Measurements from ENCODE around the gene FAM170B.

The FAM170B gene

DNA sequence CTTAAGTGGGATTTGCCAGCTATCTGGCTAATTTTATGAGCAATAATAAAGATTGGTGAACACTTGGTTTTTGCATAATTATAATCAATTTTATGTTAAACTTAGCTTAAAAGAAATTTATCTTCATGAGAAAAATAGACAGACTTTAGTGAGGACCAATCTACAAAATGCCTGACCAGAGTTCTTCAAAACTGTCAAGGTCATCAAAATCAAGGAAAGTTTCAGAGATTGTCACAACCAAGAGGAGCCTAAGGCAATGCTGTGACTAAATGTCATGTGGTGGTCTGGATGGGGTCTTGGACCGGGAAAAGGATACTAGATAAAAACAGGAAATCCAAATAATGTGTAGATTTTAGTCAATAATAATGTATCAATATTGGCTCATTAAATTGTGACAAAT is 17.7 kb upstream of the FAM170B start:
- no peak for DNase-seq (ENCODE audit: low spot score)

DNA sequence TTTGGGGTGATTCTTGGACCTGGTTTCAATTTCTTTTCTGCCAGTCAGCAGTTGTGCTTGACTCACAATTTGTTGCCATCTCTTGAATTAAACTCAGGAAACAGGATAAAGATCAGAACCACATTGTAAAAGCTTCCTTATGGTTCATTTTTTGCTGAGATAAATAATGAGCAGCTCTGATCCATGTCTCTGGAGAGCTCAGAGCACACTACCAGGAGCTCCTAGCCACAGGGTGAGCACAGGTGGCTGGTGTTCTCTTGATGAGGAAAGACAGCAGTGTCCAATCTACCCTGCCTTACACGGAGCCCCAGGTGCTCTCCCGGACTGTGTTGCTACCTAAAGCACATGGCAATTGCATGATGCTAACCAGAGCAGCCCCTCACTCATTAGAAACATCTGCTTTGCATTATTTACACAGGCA is 17.2 kb upstream of the FAM170B start:
- DNase-seq (ENCODE audit: low spot score) = no peak

DNA sequence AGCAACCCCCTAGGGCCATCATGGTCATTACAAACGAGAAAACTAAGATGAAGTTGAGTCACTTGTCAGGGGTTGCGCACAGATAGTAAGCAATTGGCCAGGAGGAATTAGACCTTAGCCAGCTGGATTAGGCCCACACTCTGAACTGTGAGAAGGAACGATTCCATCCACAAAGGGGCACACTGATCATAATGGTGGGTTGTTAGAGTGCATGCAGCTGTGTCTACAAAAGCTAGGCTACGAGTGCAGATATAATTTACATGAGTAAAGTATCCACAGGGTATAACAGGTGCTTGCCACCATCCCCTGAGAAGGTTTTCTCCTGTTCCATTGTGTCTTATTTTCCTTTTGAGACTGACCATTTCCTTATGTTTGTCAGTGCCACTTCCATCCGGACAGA is 16.6 kb upstream of the FAM170B start:
- DNase-seq (ENCODE audit: low spot score) = no peak

DNA sequence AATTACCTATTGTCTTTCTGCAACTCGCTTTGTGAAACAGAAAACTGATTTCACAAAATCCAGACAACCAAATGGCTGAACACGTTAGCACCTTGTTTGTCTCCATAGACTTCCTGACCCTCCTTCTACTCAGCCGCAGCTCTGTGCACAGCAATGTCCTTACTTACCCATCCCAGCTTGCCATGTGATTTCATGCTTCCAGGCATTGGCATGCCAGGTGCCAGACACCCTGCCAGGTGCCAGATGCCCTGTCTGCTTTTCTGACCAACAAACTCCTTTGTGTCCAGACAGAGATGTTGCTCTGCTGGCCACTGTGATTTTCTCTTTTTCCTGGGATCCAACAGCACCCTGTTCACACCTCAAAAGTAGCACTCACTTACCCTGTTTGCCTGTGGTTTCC is 16.1 kb upstream of the FAM170B start:
- DNase-seq (ENCODE audit: low spot score) = no peak

DNA sequence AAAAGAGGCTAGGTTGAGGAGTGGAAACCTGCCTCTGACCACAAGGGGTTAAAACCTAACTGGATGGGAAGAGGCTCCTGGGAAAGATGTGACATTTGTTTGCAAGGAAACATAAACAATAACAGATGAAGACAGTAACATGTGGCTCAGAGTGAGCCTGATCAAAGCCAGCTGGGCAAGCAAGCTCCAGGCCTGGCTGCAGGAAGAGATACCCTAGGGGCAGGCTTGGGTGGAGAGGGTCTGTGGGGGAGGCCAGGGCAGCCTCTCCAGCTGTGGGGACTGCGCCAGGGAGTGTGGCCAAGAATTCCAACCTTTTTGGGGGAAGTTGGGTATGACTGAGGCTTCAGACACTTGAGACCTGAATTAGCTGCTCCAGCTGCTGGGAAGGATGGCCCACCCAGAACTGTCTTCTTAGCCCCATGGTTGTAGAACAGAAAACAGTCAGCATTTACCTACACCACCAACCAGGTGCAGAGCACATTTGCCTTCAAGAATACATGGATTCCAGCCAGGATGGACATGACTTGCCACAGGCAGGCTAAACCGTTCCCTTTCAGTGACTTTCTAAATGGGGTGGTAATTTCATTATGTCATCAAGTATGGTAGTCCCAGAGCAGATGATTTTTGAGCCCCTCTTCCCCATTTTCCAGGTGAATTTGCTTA is 10.4 kb upstream of the FAM170B start:
- DNase-seq (ENCODE audit: low spot score) = no peak

DNA sequence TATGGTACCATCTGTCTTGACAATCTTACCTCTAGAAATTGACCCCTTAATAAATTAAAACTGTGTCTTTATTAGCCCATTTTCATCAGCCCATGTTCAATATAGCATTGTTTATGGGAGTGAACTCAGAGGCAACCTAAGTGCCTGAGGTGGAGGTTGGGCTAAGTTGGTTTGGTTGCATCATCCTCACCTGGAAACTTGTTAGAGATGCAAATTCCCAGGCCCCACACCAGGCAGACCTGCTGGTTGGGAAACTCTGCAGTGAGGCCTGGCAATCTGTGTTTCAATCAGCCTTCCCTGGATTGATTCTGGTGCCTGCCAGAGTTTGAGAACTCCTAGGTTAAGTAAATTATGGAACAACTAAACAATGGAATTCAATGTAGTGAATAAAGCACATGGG is 9.4 kb upstream of the FAM170B start:
- no peak for DNase-seq (ENCODE audit: low spot score)

DNA sequence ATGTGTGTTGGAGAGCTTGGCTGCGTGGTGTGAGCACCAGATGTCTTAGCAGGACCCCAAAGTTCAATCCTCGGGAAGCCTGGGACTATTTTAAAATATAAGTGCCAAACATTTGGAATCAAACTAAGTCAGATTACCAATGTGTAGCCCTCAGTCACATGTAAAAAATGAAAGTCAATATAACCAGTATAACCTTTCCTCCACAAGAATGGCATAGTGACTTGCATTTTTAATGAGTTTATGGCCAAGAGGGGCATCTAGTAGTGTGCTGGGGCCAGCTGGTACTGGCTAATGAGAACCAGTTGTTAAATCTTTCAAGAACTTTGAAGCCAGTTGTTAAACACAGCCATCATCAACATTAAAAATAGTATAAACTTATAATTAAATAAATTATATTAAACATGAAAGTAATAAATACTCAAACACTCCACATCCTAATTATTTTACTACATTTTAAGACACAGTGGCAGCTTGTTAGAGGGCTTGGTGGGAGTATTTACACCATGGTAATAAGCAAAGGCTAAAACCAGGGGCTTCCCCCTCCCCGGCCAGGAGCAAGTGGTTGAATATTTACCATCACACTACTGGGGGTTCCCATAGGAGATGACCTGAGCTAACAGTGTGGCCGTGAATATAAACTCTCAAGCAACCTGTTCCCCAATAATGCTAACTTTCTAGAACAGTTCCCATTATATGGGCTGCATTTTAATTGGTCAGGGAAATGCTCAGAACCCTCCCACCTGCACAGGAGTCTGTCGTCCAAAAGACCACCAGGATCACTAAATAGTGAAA is 7.9 kb upstream of the FAM170B start:
- no peak for DNase-seq (ENCODE audit: low spot score)

DNA sequence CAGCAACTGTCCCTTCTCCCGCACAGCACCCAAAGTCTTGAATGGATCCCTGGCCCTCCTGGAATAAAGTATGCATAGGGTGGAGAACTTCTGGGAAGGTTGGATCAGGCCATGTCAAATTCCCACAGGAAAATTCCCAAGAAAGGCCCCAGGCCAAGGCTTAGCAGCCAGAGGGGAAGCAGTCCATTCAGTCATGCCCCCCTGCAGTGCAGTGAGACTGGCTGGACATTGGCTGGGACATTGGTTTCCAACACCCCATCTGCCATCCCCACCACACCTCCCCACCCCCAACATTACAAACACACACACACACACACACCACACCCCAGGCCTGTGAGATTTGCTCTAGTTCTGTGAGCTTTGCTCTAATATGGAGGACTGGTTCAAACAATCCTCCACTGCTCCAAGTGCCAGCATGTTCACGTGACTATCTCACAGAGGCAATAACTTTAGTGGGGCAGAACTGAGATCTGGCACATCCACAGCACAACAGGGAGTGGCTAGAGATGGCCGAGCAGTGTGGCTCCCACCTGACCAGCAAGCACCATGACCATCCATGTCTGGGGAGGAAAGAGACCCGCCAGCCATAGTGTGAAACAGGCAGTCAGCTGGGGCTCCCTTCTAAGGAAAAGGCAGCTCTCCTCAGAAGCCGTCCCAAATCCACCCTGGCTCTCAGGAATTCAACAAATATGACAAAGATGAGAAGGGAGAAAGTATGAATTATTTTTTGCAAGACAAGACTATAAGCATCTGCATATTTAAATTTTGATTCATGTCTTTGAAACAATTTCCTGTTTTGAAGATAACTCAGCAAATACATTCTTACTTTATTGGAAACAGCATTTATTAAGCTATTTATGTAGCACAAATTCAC is 6.7 kb upstream of the FAM170B start:
- DNase-seq (ENCODE audit: low spot score) = no peak

DNA sequence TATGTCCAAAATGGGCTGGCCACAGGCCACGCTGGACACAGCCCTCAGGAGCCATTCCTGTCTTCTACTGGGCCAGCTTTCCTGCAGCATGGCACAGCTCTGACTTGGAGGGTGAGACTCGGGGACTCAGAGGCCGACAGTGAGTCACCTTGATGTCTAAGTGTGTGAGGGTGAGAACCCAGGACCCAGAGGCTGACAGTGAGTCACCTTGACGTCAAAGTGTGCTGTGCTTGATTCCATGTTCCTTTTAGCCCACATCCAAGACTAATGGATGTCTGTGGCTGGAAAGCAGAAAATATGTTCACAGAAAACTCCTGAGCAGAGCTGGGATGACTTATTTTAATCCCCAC is 6.0 kb upstream of the FAM170B start:
- no peak for DNase-seq (ENCODE audit: low spot score)

DNA sequence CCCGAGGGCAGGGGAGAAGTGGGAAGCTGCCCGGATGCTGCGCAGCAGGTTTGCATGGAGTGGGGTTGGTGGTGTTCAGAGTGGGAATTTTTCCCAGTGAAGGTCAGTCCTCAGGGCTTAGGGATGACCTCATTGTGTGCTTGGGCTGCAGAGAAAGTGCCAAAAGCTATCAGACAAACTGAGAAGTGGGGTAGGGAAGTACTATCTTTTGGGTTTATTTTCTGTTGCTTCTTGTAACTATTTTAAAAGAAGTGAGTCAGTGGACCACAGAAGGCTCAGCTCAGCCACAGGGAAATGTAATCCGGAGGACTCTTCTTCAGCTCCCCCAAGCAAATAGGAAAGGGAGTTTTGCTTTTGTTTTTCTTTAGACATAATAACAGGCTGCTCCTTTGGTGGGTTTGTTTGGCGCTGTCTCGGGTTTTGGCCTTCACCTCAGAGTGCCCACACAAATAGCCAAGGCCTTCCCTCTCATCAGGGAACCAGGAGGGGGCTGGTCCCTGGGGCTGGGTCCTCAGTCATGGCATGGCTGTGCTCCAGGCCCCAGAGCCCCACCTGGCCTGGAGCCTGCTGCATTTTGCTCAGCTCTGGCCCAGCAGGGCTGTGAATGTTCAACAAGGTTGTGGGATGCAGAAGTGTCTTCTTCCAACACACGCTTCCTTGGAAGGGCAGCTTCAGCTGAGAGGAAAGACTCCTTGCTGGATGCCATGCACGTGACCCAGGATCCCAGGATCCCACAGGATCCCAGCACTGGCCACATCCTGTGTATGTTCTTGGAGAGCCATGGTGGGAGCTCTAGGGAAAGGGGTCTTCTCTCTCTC is 5.4 kb upstream of the FAM170B start:
- DNase-seq (ENCODE audit: low spot score) = no peak

DNA sequence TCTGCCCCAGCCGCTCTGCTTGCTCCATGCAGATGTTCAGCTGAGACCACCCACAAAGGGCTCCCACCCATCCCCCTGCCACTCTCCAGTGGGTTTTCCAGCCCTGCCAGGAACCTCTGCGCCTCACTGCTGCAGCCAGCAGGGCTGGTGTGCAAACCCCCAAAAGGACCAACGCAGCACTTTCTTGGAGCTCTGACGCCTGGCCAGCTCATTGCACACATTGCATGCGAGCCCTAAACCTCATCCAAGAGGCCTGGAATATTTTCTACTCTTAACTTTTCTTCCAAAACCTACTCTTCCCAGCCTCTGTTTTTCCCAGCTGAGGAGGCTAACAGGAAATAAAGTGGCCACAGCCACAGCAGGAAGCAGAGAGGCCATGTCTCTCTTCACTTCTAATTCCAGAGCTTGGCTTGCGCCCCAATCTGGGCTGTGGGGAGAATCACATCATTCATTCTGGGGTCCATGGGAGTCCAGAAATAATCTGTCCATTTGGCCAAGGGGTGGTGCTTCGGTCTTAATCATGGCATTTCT is 4.6 kb upstream of the FAM170B start:
- no peak for DNase-seq (ENCODE audit: low spot score)

DNA sequence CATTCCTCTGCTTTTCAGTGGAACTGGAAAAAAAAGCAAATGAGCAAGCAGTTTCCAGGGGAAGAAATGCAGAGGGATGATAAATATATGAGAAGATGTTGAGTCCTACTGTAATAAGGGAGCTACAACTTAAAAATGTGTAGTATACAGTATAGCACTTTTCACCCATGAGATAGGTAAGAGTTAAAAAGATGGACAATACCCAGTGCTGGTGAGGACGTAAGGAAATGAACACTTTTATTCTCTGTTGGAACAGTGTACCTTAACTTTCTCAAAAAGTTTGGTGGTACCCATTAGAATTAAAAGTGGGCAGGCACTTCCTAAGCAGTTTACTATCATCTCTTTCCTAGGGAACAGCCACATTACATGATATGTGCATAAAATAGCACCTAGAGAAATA is 2.7 kb upstream of the FAM170B start:
- DNase-seq (ENCODE audit: low spot score) = no peak

DNA sequence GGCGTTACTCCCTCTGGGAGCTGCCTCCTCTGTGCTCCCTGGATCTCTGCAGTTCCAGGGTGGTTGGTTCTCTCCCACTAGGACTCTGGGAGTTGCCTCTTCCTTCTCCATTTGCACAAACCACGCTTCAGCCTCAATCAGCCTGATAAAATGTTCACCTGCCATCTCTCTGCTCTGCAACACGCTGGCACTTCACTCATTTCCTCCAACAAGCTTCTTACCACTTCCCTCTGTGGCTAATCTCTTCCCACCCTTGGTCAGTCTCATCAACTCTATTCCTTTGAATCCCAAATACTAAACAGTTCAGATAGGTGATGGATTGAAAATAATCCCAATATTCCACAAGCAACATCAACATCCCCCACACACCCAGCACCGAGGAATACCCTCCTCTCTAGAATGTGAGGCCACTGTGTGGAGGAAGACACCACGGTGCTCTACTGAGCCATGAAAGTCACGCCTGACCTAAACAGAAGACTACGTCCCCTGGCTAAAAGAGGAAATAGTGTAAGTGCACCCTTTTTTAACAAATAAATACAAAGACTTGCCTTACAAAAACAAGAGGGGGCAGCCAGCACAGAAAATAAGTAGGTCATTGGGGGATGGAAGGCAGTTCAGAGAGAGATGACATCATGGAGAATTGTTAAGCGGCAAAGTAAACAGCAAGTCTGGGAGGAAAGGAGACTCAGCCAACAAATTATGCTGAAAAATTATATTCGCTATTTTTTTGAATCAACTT is 1.9 kb upstream of the FAM170B start:
- DNase-seq (ENCODE audit: low spot score) = no peak

DNA sequence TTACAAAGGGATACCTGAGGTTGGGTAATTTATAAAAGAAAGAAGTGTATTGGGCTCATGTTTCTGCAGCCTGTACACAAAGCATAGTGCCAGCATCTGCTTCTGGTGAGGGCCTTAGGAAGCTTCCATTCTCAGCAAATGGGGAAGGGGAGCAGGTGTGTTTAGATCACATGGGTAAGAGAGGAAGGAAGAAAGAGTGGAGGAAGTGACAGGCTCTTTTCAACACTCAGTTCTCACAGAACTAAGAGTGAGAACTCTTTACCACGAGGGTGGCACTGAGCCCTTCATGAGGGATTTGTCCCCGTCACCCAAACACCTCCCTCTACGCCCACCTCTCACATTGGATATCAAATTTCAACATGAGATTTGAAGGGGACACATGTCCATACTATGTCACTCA is 506 bp upstream of the FAM170B start:
- DNase-seq (ENCODE audit: low spot score) = no peak

DNA sequence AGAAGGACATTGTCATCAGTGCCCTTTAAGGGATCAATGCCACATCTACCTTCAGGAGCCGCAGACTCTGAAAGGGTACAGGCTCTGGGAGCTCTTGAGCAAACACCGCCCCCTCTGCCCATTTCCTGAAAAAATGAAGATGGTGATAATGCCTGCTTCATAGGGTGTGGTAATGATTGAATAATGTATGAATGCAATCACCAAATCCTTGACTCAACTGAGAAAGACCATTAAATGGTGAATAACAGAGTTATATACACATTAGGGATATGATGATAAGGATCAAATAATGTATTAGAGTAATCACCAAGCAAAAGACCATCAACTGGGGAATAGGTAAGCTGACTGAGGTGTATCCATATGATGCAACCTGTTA is 1.5 kb downstream of the FAM170B start:
- DNase-seq (ENCODE audit: low spot score) = no peak

DNA sequence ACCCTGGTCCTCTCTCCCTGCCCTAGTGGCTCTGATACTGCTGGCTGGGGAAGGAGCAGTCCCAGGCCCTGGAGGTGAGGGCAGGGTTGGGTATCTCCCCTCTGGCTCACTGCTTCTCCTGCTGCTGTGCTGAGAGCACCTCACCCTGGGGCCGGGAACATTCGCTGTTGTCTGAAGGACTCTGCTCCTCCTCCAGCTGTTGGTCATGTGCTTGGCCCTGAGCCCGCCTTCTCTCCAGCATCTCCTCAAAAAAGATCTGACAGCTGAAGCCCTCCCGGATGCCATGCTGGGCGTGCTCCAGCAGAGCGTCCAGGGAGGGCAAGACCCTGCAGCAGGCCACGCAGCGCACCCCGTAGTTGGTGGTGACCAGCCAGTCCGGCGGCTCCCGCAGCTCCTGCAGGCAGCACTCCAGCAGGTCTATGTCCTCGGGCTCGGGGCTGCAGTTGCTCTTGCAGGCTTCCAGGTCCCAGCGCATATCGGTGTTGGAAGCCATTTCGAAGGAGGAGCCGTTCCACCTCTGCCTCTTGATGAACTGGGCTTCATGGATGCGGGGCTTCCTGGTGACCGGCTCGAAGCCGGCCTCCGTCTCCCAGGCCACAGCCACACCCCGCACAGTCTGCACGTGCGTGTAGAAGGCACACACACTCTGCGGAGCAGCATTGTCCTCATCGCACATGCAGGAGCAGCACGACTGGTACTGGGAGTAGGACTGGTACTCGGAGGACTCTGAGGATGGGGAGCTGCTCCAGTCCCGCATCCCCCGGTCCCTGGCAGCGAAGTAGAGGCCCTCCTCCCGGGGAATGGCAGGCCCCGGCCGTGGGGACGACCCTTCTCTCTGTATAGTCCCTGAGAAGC is 2.1 kb downstream of the FAM170B start:
- DNase-seq (ENCODE audit: low spot score) = no peak

DNA sequence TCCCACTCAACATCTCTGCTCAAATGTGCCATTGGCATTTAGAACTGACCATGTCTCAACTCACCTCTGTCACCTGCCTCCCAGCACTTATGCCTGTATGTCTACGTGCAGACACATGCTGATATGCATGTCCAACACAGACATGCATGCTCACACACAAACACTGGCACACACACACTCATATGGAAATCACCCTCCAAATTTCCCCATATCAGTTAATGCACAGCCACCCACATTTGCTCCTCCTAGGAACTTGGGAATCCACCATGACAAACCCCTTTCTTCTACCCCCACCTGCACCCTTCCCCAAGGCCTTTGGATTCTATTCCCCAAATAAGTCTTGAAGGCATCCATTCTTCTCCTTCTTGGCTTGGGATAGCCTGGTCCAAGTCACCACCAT is 4.4 kb downstream of the FAM170B start:
- no peak for DNase-seq (ENCODE audit: low spot score)

DNA sequence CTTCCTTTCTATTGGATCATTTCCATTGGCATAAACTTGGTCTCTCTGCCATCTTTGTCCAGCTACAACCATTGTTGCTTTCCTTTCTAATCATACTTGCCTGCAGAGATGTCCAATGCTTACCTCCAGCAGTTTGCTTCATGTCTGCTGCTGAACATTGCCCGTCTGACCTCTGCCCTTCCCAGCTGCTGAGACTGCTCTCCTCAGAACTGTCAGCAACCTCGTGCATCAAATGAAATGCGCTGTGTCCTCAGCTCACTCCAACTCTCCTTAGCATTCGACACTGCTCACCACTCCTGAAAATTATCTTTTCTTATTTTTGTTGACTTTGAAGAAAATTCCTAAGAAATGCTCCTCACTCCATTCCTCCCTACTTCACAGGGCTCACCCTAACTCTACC is 5.0 kb downstream of the FAM170B start:
- no peak for DNase-seq (ENCODE audit: low spot score)

DNA sequence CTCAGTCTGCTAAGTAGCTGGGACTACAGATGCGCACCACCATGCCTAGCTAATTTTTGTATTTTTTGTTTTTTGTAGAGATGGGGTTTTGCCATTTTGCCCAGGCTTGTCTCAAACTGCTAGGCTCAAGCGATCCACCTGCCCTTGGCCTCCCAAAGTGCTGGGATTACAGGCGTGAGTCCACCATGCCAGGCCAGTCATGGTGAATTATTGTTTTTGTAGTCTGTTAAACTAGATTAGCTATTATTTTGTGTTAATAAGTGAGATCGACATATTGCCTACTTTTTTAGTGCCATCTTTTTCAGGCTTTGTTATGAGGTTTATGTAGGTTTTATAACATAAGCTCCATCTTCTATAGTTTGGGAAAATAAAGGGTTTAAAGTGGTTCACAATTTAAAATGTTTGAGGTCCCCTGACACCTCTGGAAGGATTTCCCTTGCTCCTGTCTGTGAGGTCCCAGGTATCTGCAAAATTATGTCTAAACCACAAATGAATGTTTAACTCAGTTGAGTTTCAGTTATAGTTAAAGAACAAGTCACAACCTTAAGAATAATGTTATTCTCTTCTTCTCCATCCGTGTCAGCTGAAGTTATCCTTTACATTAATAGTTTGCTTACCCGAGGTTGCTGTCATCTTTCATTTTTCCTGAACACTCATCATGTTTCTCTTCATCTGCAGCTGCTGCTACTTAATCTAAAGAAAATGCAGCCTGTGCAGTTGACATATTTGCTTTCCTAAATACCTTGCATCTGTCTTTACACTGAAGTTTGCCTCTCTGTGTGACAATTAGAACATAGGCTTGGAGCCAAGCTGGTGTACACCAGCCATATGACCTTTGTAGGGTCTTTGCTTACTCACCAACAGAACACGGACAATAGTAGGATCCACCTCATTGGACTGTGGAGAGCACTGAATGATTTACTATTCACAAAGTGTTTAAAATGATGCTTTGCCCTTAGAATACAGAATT is 9.6 kb downstream of the FAM170B start:
- no peak for DNase-seq (ENCODE audit: low spot score)

Measured in HuH-7 (cell line).